Left lung (tissue), 10 donors: ENCODE data around the gene SPATA3. TPM values are rescaled to one million over a fixed set of nuclear protein-coding genes. Genes with fewer than 3 reads are reported as not detected.

Experiments
- ATAC-seq: fragments of 200-7000 bp; cut with Tn5 transposase; one replicate; pipeline ENCODE4 v1.9.1; 2020; ENCODE audit warnings: moderate library complexity
- DNase-seq, 4 donors: peaks; one replicate each; pipeline ENCODE4 v3.0.0-alpha.2; 2013 to 2020
- H3K27ac ChIP-seq, 2 donors: fragments of 200-600 bp; sonication (generic) in 1 of 2; one replicate each; pipeline versions ENCODE4 v1.5.0 to v1.8.0; 2020 to 2021
- H3K27me3 ChIP-seq, 2 donors: fragments of 200-600 bp; sonication (generic) in 1 of 2; one replicate each; pipeline versions ENCODE4 v1.5.0 to v1.8.0; 2020 to 2021
- H3K36me3 ChIP-seq, 2 donors: fragments of 200-600 bp; sonication (generic) in 1 of 2; one replicate each; pipeline versions ENCODE4 v1.5.0 to v1.8.0; 2020 to 2021
- H3K4me1 ChIP-seq, 2 donors: fragments of 200-600 bp; one replicate each; pipeline ENCODE4 v1.8.0; 2021
- H3K4me3 ChIP-seq, 2 donors: fragments of 200-600 bp; sonication (generic) in 1 of 2; one replicate each; pipeline versions ENCODE4 v1.5.0 to v1.8.0; 2020 to 2021; ENCODE audit warnings: mild to moderate bottlenecking in 1 of 2
- H3K9me3 ChIP-seq, 2 donors: fragments of 200-600 bp; sonication (generic) in 1 of 2; one replicate each; pipeline versions ENCODE4 v1.5.0 to v1.8.0; 2020 to 2021
- CTCF ChIP-seq, 2 donors: fragments of 200-600 bp; sonication (generic) in 1 of 2; IDR thresholded peaks; one replicate each; pipeline versions ENCODE4 v1.5.0 to v1.8.0; 2021; ENCODE audit warnings: antibody characterized with exemption in 2 of 2
- intact Hi-C, 2 donors: fragments of 100-400 bp; cut with DNase I; formaldehyde crosslinking; loops; one replicate each; pipeline versions ENCODE4 v1.11.2 to v1.14.2; 2022
- polyA plus RNA-seq, 6 donors: library from polyadenylated mRNA; unstranded; fragments of 120-200 nt; gene quantifications; one replicate each; pipeline ENCODE4 v1.2.1, GENCODE V29; 2013; ENCODE audit not compliant: insufficient read length in 6 of 6
- total RNA-seq, 2 donors: library from RNA; stranded (reverse); fragmentation: NEBNext Ultra II Directional; extraction: Animal tissue kit (Norgen Biotek cat#: 25700); gene quantifications; one replicate each; pipeline ENCODE4 v1.2.1, GENCODE V29; 2021
- donor health status: DM: no; HTN: yes; CAD: no.
- donor health status: DM: no; HTN: no; CAD: no.

The SPATA3 gene
- total and polyA plus RNA-seq, 8 donors: 0.16 TPM; not detected in 7

GRCh38 chr2:231008131-231008530, 12.2 kb downstream of the SPATA3 start:
- Histone ChIP-seq H3K4me1 (no peaks in the 10 kb centered on the region), H3K27ac (no peak overlapping the region), H3K4me3 (no peak overlapping the region), H3K9me3 (no peaks in the 10 kb centered on the region), H3K27me3 (peaks cover 0 to 26% of the 10 kb centered on the region in 2 donors), H3K36me3 (no peaks in the 10 kb centered on the region)
- intact Hi-C loops: no loop called here
- no peak for ATAC-seq
- no peak for TF ChIP-seq CTCF (IDR thresholded peaks at IDR 0.05)
- DNase-seq: no peak

GRCh38 chr2:231009236-231009919, 13.5 kb downstream of the SPATA3 start:
- intact Hi-C loops: no loop called here
- DNase-seq (no peak), ATAC-seq (no peak)
- Histone ChIP-seq H3K4me1 (no peaks in the 10 kb centered on the region), H3K27me3 (peaks cover 0 to 35% of the 10 kb centered on the region in 2 donors), H3K36me3 (no peaks in the 10 kb centered on the region), H3K4me3 (no peak overlapping the region), H3K27ac (no peak overlapping the region), H3K9me3 (no peaks in the 10 kb centered on the region)
- TF ChIP-seq CTCF (IDR thresholded peaks at IDR 0.05): no peak

- no peaks in the 10 kb centered on the region for H3K9me3 ChIP-seq
- no peak for DNase-seq
- intact Hi-C loops: no loop called here
Measured at GRCh38 chr2:231010201-231010730, 14.3 kb downstream of the SPATA3 start.

GRCh38 chr2:231011526-231011925, 15.6 kb downstream of the SPATA3 start:
- Histone ChIP-seq H3K27me3 (peaks cover 0 to 48% of the 10 kb centered on the region in 2 donors), H3K36me3 (no peaks in the 10 kb centered on the region), H3K9me3 (no peaks in the 10 kb centered on the region), H3K4me3 (no peak overlapping the region), H3K27ac (no peak overlapping the region), H3K4me1 (no peaks in the 10 kb centered on the region)
- TF ChIP-seq CTCF (IDR thresholded peaks at IDR 0.05): no peak
- DNase-seq (no peak), ATAC-seq (no peak)
- intact Hi-C loops: no loop called here

More at GRCh38 chr2:231010201-231010730, 14.3 kb downstream of the SPATA3 start:
- no peaks in the 10 kb centered on the region for H3K36me3 ChIP-seq
- no peak for TF ChIP-seq CTCF (IDR thresholded peaks at IDR 0.05)
- H3K27me3 ChIP-seq: peaks cover 0 to 44% of the 10 kb centered on the region in 2 donors
- no peak for ATAC-seq
- no peak overlapping the region for H3K4me3 ChIP-seq
- H3K27ac ChIP-seq: no peak overlapping the region
- H3K4me1 ChIP-seq: no peaks in the 10 kb centered on the region

- Histone ChIP-seq H3K4me3 (no peak overlapping the region), H3K27ac (no peak overlapping the region), H3K4me1 (no peaks in the 10 kb centered on the region), H3K36me3 (no peaks in the 10 kb centered on the region), H3K9me3 (no peaks in the 10 kb centered on the region), H3K27me3 (peaks cover 0 to 50% of the 10 kb centered on the region in 2 donors)
- TF ChIP-seq CTCF (IDR thresholded peaks at IDR 0.05): no peak
- no peak for ATAC-seq
- intact Hi-C loops: no loop called here
- no peak for DNase-seq
Measured at GRCh38 chr2:231012463-231012862, 16.5 kb downstream of the SPATA3 start.
